Measurements from ENCODE around the gene LVRN.

The LVRN gene

GRCh38 chr5:115946655-115947054 is 15.6 kb upstream of the LVRN start:
- no peak for DNase-seq (ENCODE audit: low spot score in 2 of 2)
- no peaks in the 10 kb centered on the region for H3K9me3 Mint-ChIP-seq
- H3K36me3 Mint-ChIP-seq = no peaks in the 10 kb centered on the region
- ATAC-seq = no peak
- no peaks in the 10 kb centered on the region for H3K4me1 Mint-ChIP-seq
- no peak overlapping the region for H3K4me3 Mint-ChIP-seq
- no peak overlapping the region for H3K27ac Mint-ChIP-seq

- no peak overlapping the region for H3K4me3 Mint-ChIP-seq
- H3K9me3 Mint-ChIP-seq = no peaks in the 10 kb centered on the region
- ATAC-seq = no peak
- no peaks in the 10 kb centered on the region for H3K36me3 Mint-ChIP-seq
- no peaks in the 10 kb centered on the region for H3K4me1 Mint-ChIP-seq
- H3K27ac Mint-ChIP-seq = no peak overlapping the region
- no peak for DNase-seq (ENCODE audit: low spot score in 2 of 2)
Measured at GRCh38 chr5:115947260-115947659, 15.0 kb upstream of the LVRN start.

DNA sequence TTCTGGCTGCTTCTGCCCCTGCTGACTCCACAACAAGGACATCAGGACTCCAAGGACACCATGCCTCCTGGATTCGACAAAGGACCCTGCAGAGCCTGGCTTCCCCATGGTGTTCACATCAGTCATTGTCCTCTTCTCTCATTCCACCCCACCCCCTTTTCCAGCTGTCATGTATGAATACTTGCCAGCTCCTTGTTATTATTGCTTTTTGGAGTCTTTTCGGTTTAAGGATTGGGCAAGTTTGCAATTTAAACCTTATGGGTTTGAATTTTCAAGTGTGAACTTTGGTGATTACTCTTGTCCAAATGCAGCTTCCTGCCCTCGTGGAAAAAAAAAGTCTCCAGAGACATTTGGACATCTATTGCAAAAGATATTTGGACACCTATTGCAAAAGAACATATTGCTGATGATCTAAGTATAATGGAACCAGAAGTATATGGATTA is 14.2 kb upstream of the LVRN start:
- H3K9me3 Mint-ChIP-seq = no peaks in the 10 kb centered on the region
- no peak overlapping the region for H3K4me3 Mint-ChIP-seq
- no peak overlapping the region for H3K27ac Mint-ChIP-seq
- DNase-seq (ENCODE audit: low spot score in 2 of 2) (no peak), ATAC-seq (no peak)
- no peaks in the 10 kb centered on the region for H3K36me3 Mint-ChIP-seq
- no peaks in the 10 kb centered on the region for H3K4me1 Mint-ChIP-seq

DNA sequence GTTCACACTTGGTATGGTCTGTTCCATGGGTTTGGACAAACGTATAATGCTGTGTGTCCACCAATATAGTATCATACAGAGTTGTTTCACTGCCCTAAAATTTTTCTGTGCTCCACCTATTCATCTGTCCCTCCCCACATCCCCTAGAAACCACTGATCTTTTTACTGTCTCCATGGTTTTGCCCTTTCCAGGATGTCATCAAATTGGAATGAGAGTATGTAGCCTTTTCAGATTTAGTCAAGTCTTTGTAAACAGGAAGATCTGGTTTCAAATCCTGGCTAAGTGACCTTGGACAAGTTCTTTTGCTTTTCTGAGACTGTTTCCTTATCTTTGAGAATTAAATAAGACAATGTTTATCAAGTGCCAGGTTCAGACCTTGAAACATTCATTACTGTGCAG is 13.2 kb upstream of the LVRN start:
- Mint-ChIP-seq H3K9me3 (no peaks in the 10 kb centered on the region), H3K36me3 (no peaks in the 10 kb centered on the region), H3K4me3 (no peak overlapping the region), H3K27ac (no peak overlapping the region), H3K4me1 (no peaks in the 10 kb centered on the region)
- DNase-seq (ENCODE audit: low spot score in 2 of 2) (no peak), ATAC-seq (no peak)

DNA sequence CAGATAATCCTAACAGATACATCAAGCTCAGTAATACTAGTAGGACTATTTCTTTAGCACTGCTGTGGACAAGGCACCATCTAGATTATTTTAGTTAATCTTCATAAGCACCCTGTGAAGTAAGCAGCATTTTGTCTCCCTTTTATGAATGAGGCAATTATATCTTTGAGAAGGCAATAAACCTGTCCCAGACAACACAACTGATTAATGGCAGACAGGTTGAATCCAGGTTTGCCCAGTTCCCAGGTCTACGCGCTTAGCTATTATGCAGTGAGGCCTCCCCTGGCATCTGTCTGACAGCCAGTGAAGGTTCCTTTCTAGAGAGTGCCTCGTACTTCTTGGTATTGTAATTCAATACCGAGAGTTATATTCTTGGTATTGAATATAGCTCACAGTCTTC is 9.7 kb upstream of the LVRN start:
- Mint-ChIP-seq H3K4me1 (no peaks in the 10 kb centered on the region), H3K4me3 (no peak overlapping the region), H3K36me3 (no peaks in the 10 kb centered on the region), H3K27ac (no peak overlapping the region), H3K9me3 (no peaks in the 10 kb centered on the region)
- DNase-seq (ENCODE audit: low spot score in 2 of 2) (no peak), ATAC-seq (no peak)

- Mint-ChIP-seq H3K9me3 (no peaks in the 10 kb centered on the region), H3K4me3 (no peak overlapping the region), H3K27ac (no peak overlapping the region), H3K36me3 (no peaks in the 10 kb centered on the region), H3K4me1 (no peaks in the 10 kb centered on the region)
- no peak for DNase-seq (ENCODE audit: low spot score in 2 of 2)
- no peak for ATAC-seq
Measured at GRCh38 chr5:115954144-115954543, 8.1 kb upstream of the LVRN start.

GRCh38 chr5:115956957-115957356 is 5.3 kb upstream of the LVRN start:
- Mint-ChIP-seq H3K9me3 (no peaks in the 10 kb centered on the region), H3K36me3 (no peaks in the 10 kb centered on the region), H3K4me3 (no peak overlapping the region), H3K4me1 (peaks cover 9% of the 10 kb centered on the region), H3K27ac (no peak overlapping the region)
- DNase-seq (ENCODE audit: low spot score in 2 of 2) = no peak
- no peak for ATAC-seq

DNA sequence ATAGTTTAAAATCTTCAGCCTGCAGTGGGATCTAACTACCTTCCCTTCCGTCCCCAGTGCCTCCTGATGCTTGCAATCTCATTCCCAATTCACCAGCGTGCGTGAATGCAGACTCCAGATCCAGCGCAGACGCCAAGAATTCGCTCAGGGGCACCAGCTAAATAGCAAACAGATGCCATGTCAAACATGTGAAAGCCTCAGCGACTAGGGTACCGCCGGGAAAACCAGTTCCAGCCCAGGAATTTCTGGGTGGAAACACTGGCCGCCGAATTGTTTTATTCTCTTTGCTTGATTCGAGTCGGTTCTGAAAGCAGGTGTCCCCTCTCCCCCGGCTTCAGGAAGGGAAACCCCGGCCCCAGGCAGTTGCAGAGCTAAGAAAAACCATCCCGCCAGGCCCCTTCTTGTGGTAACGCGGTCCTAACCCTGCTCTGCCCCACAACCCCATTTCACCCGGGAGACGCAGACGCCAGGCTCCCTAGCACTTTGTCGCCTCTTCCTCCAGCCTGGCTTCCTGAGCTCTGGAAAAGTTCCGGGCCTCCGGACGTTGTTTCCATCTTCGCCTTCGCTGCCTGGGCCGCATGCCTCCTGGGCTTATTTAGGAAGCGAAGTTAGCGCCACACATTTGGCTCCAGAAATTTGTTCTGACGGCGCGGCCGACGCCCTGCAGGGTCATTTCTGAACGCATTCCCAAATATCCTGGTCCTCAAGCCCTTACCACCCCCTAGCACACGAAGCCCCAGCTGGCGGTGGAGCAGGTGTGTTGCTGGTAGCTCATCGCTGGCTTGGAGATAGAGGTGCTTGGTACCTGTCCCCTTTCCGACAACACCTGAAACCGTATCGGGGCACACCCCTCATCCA is 665 bp upstream of the LVRN start:
- DNase-seq (ENCODE audit: low spot score in 2 of 2) (no peak), ATAC-seq (no peak)
- H3K4me3 Mint-ChIP-seq = peak overlapping the region; percentile 41

GRCh38 chr5:115962565-115963402 is 509 bp downstream of the LVRN start:
- H3K36me3 Mint-ChIP-seq = no peaks in the 10 kb centered on the region
- ATAC-seq = peak; percentile 67
- no peak overlapping the region for H3K27ac Mint-ChIP-seq
- no peaks in the 10 kb centered on the region for H3K9me3 Mint-ChIP-seq
- peak overlapping the region; percentile 41 for H3K4me3 Mint-ChIP-seq
- DNase-seq (ENCODE audit: low spot score in 2 of 2) = no peak
- H3K4me1 Mint-ChIP-seq = peaks cover 17% of the 10 kb centered on the region

More for the DNA sequence above, 665 bp upstream of the LVRN start:
- H3K4me1 Mint-ChIP-seq = peaks cover 17% of the 10 kb centered on the region
- H3K9me3 Mint-ChIP-seq = no peaks in the 10 kb centered on the region
- H3K27ac Mint-ChIP-seq = no peak overlapping the region
- H3K36me3 Mint-ChIP-seq = no peaks in the 10 kb centered on the region

DNA sequence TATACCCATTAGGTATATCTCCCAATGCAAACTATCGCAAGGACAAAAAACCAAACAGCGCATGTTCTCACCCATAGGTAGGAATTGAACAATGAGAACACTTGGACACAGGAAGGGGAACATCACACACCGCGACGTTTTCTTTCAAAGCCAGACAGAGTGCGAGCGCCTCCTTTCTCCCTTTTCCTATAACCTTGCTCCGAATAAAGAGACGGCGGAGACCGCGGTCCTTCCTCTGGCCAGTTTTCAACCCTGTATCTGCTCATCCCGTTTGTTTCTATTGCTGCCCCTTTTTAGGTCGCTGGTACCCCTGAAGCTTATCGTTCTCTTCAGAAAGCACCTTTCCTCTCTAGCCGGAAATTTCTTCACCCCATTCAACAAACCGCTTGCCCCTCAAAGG is 1.3 kb downstream of the LVRN start:
- ATAC-seq = no peak
- H3K4me1 Mint-ChIP-seq = peaks cover 17% of the 10 kb centered on the region

DNA sequence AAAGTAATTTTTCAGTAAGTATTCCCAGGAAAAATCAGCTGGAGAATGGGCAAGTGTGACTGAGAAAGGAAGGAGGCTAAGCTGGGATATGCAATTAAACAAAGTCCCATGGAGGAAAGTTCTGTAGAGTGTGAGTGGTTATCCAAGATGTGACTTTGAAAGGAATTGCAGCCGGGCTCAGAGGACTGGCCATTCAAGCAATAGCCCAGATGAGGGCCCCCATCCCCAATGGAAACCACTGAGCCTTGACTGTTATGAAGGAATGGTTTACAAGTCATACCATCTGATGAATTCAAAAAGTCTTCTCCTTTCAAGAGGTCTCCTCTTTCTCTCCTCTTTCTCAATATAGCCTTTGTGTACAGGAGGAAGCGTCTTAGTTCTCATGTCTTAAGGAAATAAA is 6.5 kb downstream of the LVRN start:
- Mint-ChIP-seq H3K27ac (no peak overlapping the region), H3K9me3 (no peaks in the 10 kb centered on the region), H3K4me3 (no peak overlapping the region), H3K36me3 (no peaks in the 10 kb centered on the region), H3K4me1 (peaks cover 3% of the 10 kb centered on the region)
- DNase-seq (ENCODE audit: low spot score in 2 of 2) (no peak), ATAC-seq (no peak)

More for the DNA sequence above, 1.3 kb downstream of the LVRN start:
- H3K36me3 Mint-ChIP-seq = no peaks in the 10 kb centered on the region
- H3K9me3 Mint-ChIP-seq = no peaks in the 10 kb centered on the region
- H3K4me3 Mint-ChIP-seq = peak overlapping the region; percentile 14
- no peak overlapping the region for H3K27ac Mint-ChIP-seq
- no peak for DNase-seq (ENCODE audit: low spot score in 2 of 2)

- H3K36me3 Mint-ChIP-seq = no peaks in the 10 kb centered on the region
- H3K4me3 Mint-ChIP-seq = peak overlapping the region; percentile 33
- peak; percentile 65 for ATAC-seq
Measured at GRCh38 chr5:115977096-115977495, 14.8 kb downstream of the LVRN start.

GRCh38 chr5:115977988-115978387 is 15.7 kb downstream of the LVRN start:
- Mint-ChIP-seq H3K4me1 (peaks cover 21% of the 10 kb centered on the region), H3K27ac (no peak overlapping the region), H3K9me3 (no peaks in the 10 kb centered on the region), H3K4me3 (peak overlapping the region; percentile 33), H3K36me3 (no peaks in the 10 kb centered on the region)
- no peak for DNase-seq (ENCODE audit: low spot score in 2 of 2)
- ATAC-seq = peak; percentile 70

More at GRCh38 chr5:115977096-115977495, 14.8 kb downstream of the LVRN start:
- no peak for DNase-seq (ENCODE audit: low spot score in 2 of 2)
- Mint-ChIP-seq H3K4me1 (peaks cover 21% of the 10 kb centered on the region), H3K9me3 (no peaks in the 10 kb centered on the region), H3K27ac (peak overlapping the region; percentile 35)

DNA sequence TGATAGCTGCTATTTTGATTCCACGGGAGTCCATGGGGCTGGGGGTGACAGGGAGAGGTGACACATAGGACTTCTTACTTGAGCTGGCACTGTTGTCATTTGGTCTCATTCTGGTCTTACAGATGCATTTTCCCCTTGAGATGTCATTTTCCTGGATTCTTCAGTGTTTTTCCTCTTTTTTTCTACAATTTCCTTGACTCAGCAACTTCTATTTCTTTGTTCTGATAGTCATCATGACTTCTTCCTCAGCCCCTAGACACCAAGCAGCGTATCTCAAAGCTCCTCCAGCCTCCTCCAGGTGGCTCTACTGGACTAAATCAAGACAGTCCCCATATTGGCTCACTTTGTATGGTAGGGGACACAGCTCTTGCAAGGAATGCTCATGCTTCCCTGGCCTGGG is 16.5 kb downstream of the LVRN start:
- no peak for DNase-seq (ENCODE audit: low spot score in 2 of 2)
- Mint-ChIP-seq H3K36me3 (no peaks in the 10 kb centered on the region), H3K27ac (no peak overlapping the region), H3K4me3 (no peak overlapping the region), H3K9me3 (no peaks in the 10 kb centered on the region), H3K4me1 (peaks cover 21% of the 10 kb centered on the region)
- ATAC-seq = no peak

DNA sequence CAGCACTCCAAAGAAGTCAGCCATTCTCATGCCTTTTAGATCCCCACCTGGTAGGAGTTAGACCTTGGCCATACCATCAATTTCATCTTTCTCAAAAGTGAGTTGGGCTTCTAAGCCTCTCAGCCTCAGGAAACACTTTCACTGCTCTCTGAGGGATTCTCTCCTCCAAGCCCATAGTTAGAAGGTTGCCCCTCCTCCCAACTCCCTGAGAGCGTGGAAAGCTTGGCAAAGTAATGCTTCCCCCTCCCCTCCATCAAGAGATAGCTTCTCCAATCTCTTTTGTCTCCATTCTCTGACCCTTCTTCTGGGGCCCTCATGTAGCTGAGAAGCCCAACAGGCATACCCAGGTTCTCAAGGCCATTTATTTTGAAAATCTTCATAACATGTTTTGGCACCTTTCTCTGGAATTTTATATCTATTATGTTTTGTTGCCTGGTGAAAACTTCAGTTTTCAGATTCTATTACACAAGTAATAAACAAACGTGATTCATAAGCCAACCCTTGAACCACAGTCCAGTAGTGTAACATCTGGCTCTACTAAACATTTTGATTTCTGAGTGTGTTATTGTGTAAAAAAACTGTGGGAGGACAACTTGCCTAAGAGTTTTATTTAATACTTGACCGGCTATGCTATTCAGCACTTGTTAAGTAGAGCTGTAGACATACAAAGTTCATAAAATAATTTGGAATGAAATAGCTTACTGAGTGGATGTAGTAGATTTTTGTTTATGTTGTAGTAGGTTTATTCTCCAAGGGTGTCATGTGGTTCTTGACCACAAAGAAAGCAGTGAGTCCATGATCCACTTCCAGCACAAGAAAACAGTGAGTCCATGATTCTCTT is 17.1 kb downstream of the LVRN start:
- Mint-ChIP-seq H3K9me3 (no peaks in the 10 kb centered on the region), H3K4me3 (no peak overlapping the region), H3K36me3 (no peaks in the 10 kb centered on the region), H3K4me1 (peaks cover 21% of the 10 kb centered on the region), H3K27ac (no peak overlapping the region)
- no peak for DNase-seq (ENCODE audit: low spot score in 2 of 2)
- no peak for ATAC-seq
